ENCODE data around the gene PRR20D. TPM values are rescaled to one million over a fixed set of nuclear protein-coding genes. Genes with fewer than 3 reads are reported as not detected.

The PRR20D gene
- not detected in 2 replicates for total RNA-seq

GRCh38 chr13:57160332-57160731 lies at the start of gene PRR20D:
Gene PRR20D (plus strand): TSS chr13:57160632. CDS start chr13:57161019, 387 bp downstream.

DNA sequence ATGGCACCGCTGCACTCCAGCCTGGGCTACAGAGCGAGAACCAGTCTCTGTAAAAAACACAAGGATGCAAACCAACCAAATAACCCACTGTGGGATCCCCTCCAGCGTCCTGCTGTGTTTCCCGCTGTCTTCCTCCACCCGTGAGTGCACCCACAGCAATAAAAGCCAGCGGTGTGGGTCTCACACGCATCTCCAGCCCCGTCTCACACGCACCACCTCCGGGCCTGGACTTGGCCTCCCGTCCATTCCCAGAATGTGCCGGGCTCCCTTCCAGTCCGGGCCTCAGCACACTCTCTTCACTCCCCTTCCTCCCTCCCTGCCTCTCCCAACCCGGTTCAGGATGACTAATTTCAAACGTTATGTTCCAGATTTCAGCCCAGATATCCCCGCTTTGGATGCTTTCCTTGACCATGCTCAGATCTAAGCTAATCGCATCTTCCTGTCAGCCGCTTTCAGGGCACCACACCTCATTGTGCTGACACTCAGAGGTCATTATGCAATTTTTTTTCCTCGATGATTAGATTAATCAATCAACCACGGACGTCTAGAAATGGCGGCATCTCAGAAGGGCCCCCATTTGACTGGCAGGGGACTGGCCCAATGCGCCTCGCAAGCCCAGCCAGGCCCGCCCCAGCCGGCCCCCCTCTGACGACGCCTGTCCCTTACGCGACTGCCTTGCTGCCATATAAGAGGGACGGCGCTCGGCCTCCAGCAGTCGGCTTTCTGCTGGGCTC lies 20.0 kb upstream of the PRR20D start, which contains the start of gene PRR20A:
TSS of gene PRR20A (plus strand) at position 684 of the 734 bp plus-strand sequence. CDS start 387 bp downstream, outside the sequence.

DNA sequence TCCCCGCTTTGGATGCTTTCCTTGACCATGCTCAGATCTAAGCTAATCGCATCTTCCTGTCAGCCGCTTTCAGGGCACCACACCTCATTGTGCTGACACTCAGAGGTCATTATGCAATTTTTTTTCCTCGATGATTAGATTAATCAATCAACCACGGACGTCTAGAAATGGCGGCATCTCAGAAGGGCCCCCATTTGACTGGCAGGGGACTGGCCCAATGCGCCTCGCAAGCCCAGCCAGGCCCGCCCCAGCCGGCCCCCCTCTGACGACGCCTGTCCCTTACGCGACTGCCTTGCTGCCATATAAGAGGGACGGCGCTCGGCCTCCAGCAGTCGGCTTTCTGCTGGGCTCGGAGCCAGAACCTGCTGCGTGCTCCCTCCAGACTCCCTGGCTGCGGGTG lies 13.2 kb upstream of the PRR20D start, which contains the start of gene PRR20B:
TSS of gene PRR20B (plus strand) at position 301 of the 400 bp plus-strand sequence. CDS start 387 bp downstream, outside the sequence.

DNA sequence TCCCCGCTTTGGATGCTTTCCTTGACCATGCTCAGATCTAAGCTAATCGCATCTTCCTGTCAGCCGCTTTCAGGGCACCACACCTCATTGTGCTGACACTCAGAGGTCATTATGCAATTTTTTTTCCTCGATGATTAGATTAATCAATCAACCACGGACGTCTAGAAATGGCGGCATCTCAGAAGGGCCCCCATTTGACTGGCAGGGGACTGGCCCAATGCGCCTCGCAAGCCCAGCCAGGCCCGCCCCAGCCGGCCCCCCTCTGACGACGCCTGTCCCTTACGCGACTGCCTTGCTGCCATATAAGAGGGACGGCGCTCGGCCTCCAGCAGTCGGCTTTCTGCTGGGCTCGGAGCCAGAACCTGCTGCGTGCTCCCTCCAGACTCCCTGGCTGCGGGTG lies 6.7 kb upstream of the PRR20D start, which contains the start of gene PRR20C:
TSS of gene PRR20C (plus strand) at position 301 of the 400 bp plus-strand sequence. CDS start 387 bp downstream, outside the sequence.

GRCh38 chr13:57166897-57167296 lies 6.5 kb downstream of the PRR20D start, which contains the start of gene PRR20E:
Gene PRR20E (plus strand): TSS chr13:57167197. CDS start chr13:57167584, 387 bp downstream.

Other genes with a start within 250 kb of the PRR20D start
- gene PRR20A, start 19.7 kb upstream of the PRR20D start, total RNA-seq: not detected in 2 replicates
- gene PRR20B, start 13.1 kb upstream of the PRR20D start, total RNA-seq: not detected in 2 replicates
- gene PRR20C, start 6.6 kb upstream of the PRR20D start, total RNA-seq: not detected in 2 replicates
- gene PRR20E, start 6.6 kb downstream of the PRR20D start, total RNA-seq: not detected in 2 replicates